Ovary (tissue), 9 donors: ENCODE data around the gene SURF4. TPM values are rescaled to one million over a fixed set of nuclear protein-coding genes. Genes with fewer than 3 reads are reported as not detected.

ENCODE experiments used
- DNase-seq, 5 donors: peaks; one replicate each; pipeline ENCODE4 v3.0.0-alpha.2; 2019 to 2020
- H3K27ac ChIP-seq, 2 donors: fragments of 200-600 bp; one replicate each; pipeline versions ENCODE4 v1.5.1 to v1.8.0; 2019 to 2022
- H3K27me3 ChIP-seq: fragments of 200-600 bp; one replicate; pipeline ENCODE4 v1.8.0; 2022
- H3K36me3 ChIP-seq: fragments of 200-600 bp; sonication (generic); one replicate; pipeline ENCODE4 v1.5.1; 2019
- H3K4me1 ChIP-seq: one replicate; pipeline ENCODE4 v1.8.1; 2013; ENCODE audit warnings: mild to moderate bottlenecking, moderate library complexity; ENCODE audit not compliant: insufficient read depth
- H3K4me3 ChIP-seq: fragments of 200-600 bp; sonication (generic); one replicate; pipeline ENCODE4 v1.5.1; 2017
- H3K9me3 ChIP-seq, 2 donors: fragments of 200-600 bp in 1 of 2; sonication (generic) in 1 of 2; one replicate each; pipeline versions ENCODE4 v1.5.1 to v1.8.1; 2013 to 2019; ENCODE audit warnings: mild to moderate bottlenecking in 1 of 2, moderate library complexity in 1 of 2
- EP300 ChIP-seq: sonication (generic); formaldehyde crosslinking; IDR thresholded peaks from one replicate; pipeline ENCODE4 v1.6.1; 2017; ENCODE audit warnings: antibody characterized with exemption
- POLR2A ChIP-seq: fragments of 450-650 bp; IDR thresholded peaks from one replicate; pipeline ENCODE4 v1.6.1; 2017; ENCODE audit warnings: antibody characterized with exemption, mild to moderate bottlenecking, moderate library complexity
- WGBS, 3 donors: extraction: QIAGEN DNeasy Blood & Tissue Kit in 1 of 3; methylation state at CpG; one replicate each; pipeline versions ENCODE4 v1.1.5 to v1.1.7; 2013 to 2017; 5-methylcytosine and 5-hydroxymethylcytosine counted together
- intact Hi-C, 4 donors: fragments of 100-400 bp; cut with DNase I; formaldehyde crosslinking; loops; one replicate each; pipeline versions ENCODE4 v1.11.0 to v1.15.1; 2022 to 2023
- polyA plus RNA-seq, 2 donors: library from polyadenylated mRNA; stranded (reverse); fragments of 200-250 nt in 1 of 2; fragments of 350-450 nt in 1 of 2; fragmentation: Illumina TruSeq in 1 of 2; extraction: RNeasy Lipid Tissue Mini Kit (QIAGEN cat#74804) in 1 of 2; gene quantifications; one replicate each; pipeline ENCODE4 v1.2.3, GENCODE V29; 2013 to 2014
- total RNA-seq, 7 donors: library from RNA; depleted of rRNA in 2 of 7; stranded (reverse); fragments of >200 nt in 2 of 7; fragmentation: NEBNext Ultra II Directional in 3 of 7; extraction: Animal tissue kit (Norgen Biotek cat#: 25700) in 3 of 7; gene quantifications; one replicate each; pipeline versions ENCODE4 v1.1.0 to v1.2.4, GENCODE V29; 2016 to 2023
- TF ChIP-seq, protein P1 (sequence below), 3 donors: fragments of 450-650 bp in 2 of 3; fragments of 200-600 bp in 1 of 3; IDR thresholded peaks; one replicate each; pipeline versions ENCODE4 v1.5.1 to v1.8.0; 2016 to 2022; ENCODE audit warnings: antibody characterized with exemption in 3 of 3, mild to moderate bottlenecking in 1 of 3
- donor health status: DM: no; HTN: no; CAD: no; lungs with moderate emphysema.
- donor health status: DM: no; HTN: no; CAD: no.
- donor health status: Bipolar disorder and iron deficiency.
- donor health status: DM: yes; HTN: yes; CAD: no.
- donor health status: DM: no; HTN: no; CAD: no.
- donor health status: DM: yes; HTN: yes; CAD: no.

Gene SURF4
- total and polyA plus RNA-seq, 9 donors: 58.7 to 165 (median 107) TPM

DNA sequence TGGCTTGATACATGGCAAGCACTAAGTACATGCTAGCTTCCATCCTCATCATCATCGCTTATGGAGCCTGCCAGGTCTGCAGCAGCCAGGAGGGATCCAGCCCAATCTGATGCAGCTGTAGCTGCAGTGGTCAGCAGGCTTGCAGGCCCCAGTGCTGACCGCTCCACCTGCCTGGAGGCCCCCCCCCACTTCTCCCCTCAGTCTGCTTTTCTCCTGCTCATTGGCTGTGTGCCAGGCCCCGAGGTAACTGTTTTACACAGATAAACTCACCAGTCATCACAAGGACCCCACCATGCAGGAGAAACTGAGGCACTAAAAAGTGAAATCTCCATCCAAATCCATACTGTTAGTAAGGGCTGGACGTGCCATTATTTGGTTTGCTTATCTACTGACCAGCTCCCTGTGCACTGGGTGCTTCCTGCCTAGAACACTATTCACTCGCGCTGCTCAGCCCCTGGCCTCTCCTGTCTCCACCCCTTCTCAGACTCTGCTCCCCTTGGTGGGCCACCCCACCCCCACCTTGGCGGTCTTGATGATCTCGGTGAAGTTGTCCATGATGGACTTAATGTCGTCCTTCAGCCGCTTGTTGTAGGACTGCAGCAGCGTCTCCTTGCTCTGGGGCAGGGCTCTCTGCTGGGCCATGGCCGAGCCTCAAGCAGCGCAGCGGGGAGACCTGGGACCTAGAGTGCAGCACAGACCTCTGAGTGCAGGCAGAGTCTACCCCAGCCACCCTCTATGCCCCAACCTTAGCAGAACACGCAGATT lies 29.7 kb downstream of the SURF4 start:
- peak in 2 of 5 donors; percentile 40 to 63 for DNase-seq
- no peaks in the 10 kb centered on the region for H3K27me3 ChIP-seq
- 60 to 64% (median 61%) methylated on average over 15 of the region's 15 CpGs for WGBS, 3 donors
- peaks cover 5% of the 10 kb centered on the region for H3K4me1 ChIP-seq
- H3K36me3 ChIP-seq: no peaks in the 10 kb centered on the region
- peak overlapping the region; percentile 90 for H3K4me3 ChIP-seq
- intact Hi-C loops: no loop called here
- TF ChIP-seq, protein P1, sequence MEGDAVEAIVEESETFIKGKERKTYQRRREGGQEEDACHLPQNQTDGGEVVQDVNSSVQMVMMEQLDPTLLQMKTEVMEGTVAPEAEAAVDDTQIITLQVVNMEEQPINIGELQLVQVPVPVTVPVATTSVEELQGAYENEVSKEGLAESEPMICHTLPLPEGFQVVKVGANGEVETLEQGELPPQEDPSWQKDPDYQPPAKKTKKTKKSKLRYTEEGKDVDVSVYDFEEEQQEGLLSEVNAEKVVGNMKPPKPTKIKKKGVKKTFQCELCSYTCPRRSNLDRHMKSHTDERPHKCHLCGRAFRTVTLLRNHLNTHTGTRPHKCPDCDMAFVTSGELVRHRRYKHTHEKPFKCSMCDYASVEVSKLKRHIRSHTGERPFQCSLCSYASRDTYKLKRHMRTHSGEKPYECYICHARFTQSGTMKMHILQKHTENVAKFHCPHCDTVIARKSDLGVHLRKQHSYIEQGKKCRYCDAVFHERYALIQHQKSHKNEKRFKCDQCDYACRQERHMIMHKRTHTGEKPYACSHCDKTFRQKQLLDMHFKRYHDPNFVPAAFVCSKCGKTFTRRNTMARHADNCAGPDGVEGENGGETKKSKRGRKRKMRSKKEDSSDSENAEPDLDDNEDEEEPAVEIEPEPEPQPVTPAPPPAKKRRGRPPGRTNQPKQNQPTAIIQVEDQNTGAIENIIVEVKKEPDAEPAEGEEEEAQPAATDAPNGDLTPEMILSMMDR (IDR thresholded peaks at IDR 0.05): no peak
- TF ChIP-seq POLR2A: no peak
- no peak for TF ChIP-seq EP300
- H3K9me3 ChIP-seq: no peaks in the 10 kb centered on the region
- H3K27ac ChIP-seq: peak overlapping the region in 1 of 2 donors; percentile 77

DNA sequence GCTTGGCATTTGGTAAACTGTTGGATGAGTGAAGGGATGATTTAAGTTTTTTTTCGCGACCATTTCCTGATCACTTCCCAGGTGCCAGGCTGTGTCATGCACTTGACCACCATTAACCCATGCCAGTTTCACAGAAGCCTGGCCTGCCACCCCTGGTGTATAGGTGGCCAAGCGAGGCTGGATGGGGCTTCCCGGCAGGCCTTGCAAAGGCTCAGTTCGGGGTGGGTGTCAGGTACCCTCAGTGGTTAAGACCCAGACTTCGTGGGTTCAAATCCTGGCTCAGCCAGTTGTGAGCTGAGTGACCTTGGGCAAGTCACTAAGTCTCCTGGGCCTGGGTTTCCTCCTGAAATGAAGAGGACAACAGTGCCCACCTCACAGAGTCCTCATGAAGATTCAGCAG lies 30.3 kb downstream of the SURF4 start:
- 85 to 89% (median 88%) methylated on average over 6 of the region's 6 CpGs for WGBS, 3 donors
- no peaks in the 10 kb centered on the region for H3K36me3 ChIP-seq
- H3K4me1 ChIP-seq: peaks cover 5% of the 10 kb centered on the region

DNA sequence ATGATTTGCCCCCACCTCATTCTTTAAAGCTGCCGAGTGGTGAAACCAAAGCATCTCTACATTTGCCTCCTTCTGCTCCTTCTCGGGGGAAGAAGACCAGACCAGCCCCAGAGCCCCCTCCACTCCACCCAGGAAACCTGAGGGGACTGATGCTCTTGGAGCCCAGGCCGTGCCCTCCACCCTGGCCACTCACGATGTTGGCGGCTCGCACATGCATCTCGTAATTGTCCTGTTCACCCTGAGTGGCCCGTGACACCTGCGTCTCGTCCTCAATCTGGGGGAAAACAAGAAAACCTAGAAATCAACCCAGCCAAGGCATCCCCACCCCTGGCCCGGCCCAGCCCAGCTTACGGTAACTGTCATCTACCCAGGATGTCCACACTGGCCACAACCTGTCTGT lies 30.9 kb downstream of the SURF4 start:
- DNase-seq: no peak
- H3K27ac ChIP-seq: no peak overlapping the region
- TF ChIP-seq, protein P1 (IDR thresholded peaks at IDR 0.05): no peak
- no peak for TF ChIP-seq EP300
- no peak for TF ChIP-seq POLR2A
- intact Hi-C loops: no loop called here
- H3K4me3 ChIP-seq: no peak overlapping the region
- 90 to 93% (median 92%) methylated on average over 12 of the region's 12 CpGs for WGBS, 3 donors
- H3K4me1 ChIP-seq: peaks cover 5% of the 10 kb centered on the region
- H3K27me3 ChIP-seq: no peaks in the 10 kb centered on the region
- no peaks in the 10 kb centered on the region for H3K9me3 ChIP-seq
- H3K36me3 ChIP-seq: no peaks in the 10 kb centered on the region

More for the DNA sequence above, 30.3 kb downstream of the SURF4 start:
- intact Hi-C loops: no loop called here
- DNase-seq: no peak
- TF ChIP-seq, protein P1 (IDR thresholded peaks at IDR 0.05): no peak
- TF ChIP-seq EP300 (no peak), POLR2A (no peak)
- Histone ChIP-seq H3K27ac (no peak overlapping the region), H3K4me3 (no peak overlapping the region), H3K9me3 (no peaks in the 10 kb centered on the region), H3K27me3 (no peaks in the 10 kb centered on the region)

DNA sequence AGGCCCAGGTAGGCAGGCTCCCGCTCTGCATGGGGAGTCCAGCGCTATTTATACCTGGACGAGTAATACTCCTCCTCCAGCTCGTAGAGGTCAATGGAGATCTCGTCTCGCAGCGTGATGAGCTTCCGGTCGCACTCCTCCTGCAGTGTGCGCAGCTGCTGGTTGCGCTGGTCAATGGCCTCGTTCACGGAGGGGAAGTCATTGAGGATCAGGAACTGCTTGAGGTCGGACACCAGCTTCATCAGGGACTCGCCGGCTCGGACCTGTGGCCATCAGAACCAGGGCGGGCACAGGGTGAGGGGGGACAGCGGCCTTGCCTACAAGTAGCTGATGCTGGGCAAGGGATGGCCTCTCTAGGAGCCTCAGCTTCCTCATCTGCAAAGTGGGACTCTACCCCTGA lies 31.8 kb downstream of the SURF4 start:
- TF ChIP-seq, protein P1 (IDR thresholded peaks at IDR 0.05): no peak
- no peak for TF ChIP-seq EP300
- no peak for TF ChIP-seq POLR2A
- H3K9me3 ChIP-seq: no peaks in the 10 kb centered on the region
- no peak overlapping the region for H3K4me3 ChIP-seq
- intact Hi-C loops: no loop called here
- no peak overlapping the region for H3K27ac ChIP-seq
- H3K4me1 ChIP-seq: peaks cover 5% of the 10 kb centered on the region
- DNase-seq: no peak
- WGBS, 3 donors: 91 to 93% (median 92%) methylated on average over 19 of the region's 19 CpGs
- no peaks in the 10 kb centered on the region for H3K27me3 ChIP-seq
- H3K36me3 ChIP-seq: no peaks in the 10 kb centered on the region
